K562 (cell line): ENCODE measurements around the gene RUNX3.

Experiments
- ATF4 ChIP-seq: fragments of 450-650 bp; formaldehyde crosslinking; IDR thresholded peaks from 2 replicates; pipeline ENCODE4 v1.4.0; 2022; ENCODE audit warnings: mild to moderate bottlenecking, moderate library complexity
- CHD2 ChIP-seq: IDR thresholded peaks from 2 replicates; pipeline ENCODE4 v1.6.1; 2011; ENCODE audit warnings: low read depth, low read length
- CTCF ChIP-seq, 3 experiments: IDR thresholded peaks in 2 of 3; conservative IDR thresholded peaks in 1 of 3; 2 replicates each; pipeline ENCODE4 v1.5.1; 2011 to 2012; ENCODE audit warnings: low read length in 3 of 3, mild to moderate bottlenecking in 3 of 3, control low read depth in 2 of 3, improper control_type of control experiment in 1 of 3, inconsistent platforms in 1 of 3, low read depth in 1 of 3, mixed read lengths in 1 of 3, moderate library complexity in 1 of 3; ENCODE audit not compliant: insufficient read depth in 2 of 3
- DNMT1 ChIP-seq: fragments of 450-650 bp; IDR thresholded peaks from 2 replicates; pipeline ENCODE4 v1.6.1; 2016; ENCODE audit warnings: antibody characterized with exemption, mild to moderate bottlenecking
- E2F1 ChIP-seq: sonication (generic); formaldehyde crosslinking; IDR thresholded peaks from 2 replicates; pipeline ENCODE4 v1.8.1; 2023; ENCODE audit warnings: mild to moderate bottlenecking, missing genetic modification reagents, moderate library complexity
- ELK1 ChIP-seq: sonication (generic); formaldehyde crosslinking; IDR thresholded peaks from 2 replicates; pipeline ENCODE4 v1.8.1; 2022; ENCODE audit warnings: missing genetic modification reagents
- EP300 ChIP-seq: IDR thresholded peaks from 2 replicates; pipeline ENCODE4 v1.6.1; 2012; ENCODE audit warnings: low read length, improper control_type of control experiment
- EZH2 ChIP-seq: IDR thresholded peaks from 2 replicates; pipeline ENCODE4 v1.6.1; 2012; ENCODE audit warnings: low read depth, mild to moderate bottlenecking, inconsistent platforms, low read length, borderline replicate concordance
- STAT6 ChIP-seq: sonication (generic); formaldehyde crosslinking; IDR thresholded peaks from 2 replicates; pipeline ENCODE4 v1.8.1; 2023; ENCODE audit warnings: mild to moderate bottlenecking, missing genetic modification reagents
- SUPT5H ChIP-seq: fragments of 450-650 bp; IDR thresholded peaks from 2 replicates; pipeline ENCODE4 v1.6.1; 2016
- ZFP30 ChIP-seq: fragments of 250-450 bp; sonication (Bioruptor Pico); IDR thresholded peaks from 2 replicates; pipeline ENCODE4 v1.8.0; 2022; ENCODE audit warnings: moderate library complexity, mild to moderate bottlenecking, inconsistent platforms, borderline replicate concordance
- ZNF282 ChIP-seq: sonication (generic); formaldehyde crosslinking; IDR thresholded peaks from 2 replicates; pipeline ENCODE4 v1.8.1; 2023; ENCODE audit warnings: missing genetic modification reagents

- TF ChIP-seq STAT6 (CRISPR knock-in tag): no peak
- TF ChIP-seq CTCF (IDR thresholded peaks at IDR 0.05 in 2 of 3, conservative IDR thresholded peaks at IDR 0.05 in 1 of 3; ENCODE audit: insufficient read depth in 2 of 3, low read depth in 1 of 3, low read length in 3 of 3): no peak
- no peak for TF ChIP-seq EP300
- TF ChIP-seq DNMT1: no peak
- no peak for TF ChIP-seq ATF4
- no peak for TF ChIP-seq E2F1 (CRISPR knock-in tag)
- TF ChIP-seq EZH2: no peak
- TF ChIP-seq CHD2: no peak
- no peak for TF ChIP-seq SUPT5H
- TF ChIP-seq ZNF282 (CRISPR knock-in tag): no peak
- TF ChIP-seq ELK1 (CRISPR knock-in tag): no peak
- no peak for TF ChIP-seq ZFP30 (CRISPR knock-in tag)
Observed at GRCh38 chr1:24951810-24952412, 21.8 kb upstream of the RUNX3 start.
